ENCODE data around the gene PPIL3.

The PPIL3 gene

DNA sequence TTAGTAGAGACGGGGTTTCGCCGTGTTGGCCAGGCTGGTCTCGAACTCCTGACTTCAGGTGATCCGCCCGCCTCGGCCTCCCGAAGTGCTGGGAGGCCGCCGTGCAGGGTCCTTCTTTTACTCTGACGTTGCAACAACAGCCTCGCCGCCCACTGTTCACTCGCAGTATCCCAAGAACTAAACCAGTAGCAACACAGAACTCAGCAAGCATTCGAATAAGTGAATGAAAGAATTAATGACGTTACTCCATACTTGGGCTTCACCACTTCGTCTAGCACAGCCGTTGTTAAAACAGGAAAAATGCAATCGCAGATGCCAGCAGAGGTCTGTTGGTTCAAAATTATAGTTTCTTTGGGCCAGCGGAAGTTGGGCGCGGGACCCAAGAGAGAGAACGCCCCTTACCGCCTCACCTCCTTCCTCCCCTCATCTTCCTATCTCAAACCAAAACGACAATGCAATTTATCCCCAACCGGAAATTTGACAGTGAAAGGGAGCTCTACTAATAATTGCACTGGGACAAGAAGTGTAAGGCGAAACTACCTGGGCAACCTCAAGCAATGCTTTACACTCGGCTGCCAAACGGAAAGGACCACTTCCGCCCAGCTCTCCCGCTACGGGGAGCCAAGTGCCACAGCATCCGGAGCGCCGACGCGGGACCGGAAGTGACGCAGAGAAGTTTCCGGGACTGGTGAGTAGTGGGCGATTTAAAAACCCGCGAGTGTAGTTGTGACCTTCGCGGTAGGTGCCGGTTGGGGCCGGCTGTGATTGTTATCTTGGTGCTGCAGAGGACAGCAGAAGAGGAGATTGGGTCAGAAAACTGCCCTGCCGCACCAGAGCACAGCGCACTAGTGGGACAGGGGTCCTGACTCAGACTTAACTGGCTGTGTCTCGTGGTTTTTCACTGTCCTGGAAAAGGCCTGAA is at the start of gene PPIL3, which contains the start of gene NIF3L1:
Gene PPIL3, minus strand, starts transcription at position 374 of the 922 bp plus-strand sequence. CDS start 1,462 bp downstream, outside the sequence.
Gene NIF3L1, plus strand, starts transcription at position 668 of the 922 bp plus-strand sequence. CDS start 2,573 bp downstream, outside the sequence.
- TF ChIP-seq, protein P1, sequence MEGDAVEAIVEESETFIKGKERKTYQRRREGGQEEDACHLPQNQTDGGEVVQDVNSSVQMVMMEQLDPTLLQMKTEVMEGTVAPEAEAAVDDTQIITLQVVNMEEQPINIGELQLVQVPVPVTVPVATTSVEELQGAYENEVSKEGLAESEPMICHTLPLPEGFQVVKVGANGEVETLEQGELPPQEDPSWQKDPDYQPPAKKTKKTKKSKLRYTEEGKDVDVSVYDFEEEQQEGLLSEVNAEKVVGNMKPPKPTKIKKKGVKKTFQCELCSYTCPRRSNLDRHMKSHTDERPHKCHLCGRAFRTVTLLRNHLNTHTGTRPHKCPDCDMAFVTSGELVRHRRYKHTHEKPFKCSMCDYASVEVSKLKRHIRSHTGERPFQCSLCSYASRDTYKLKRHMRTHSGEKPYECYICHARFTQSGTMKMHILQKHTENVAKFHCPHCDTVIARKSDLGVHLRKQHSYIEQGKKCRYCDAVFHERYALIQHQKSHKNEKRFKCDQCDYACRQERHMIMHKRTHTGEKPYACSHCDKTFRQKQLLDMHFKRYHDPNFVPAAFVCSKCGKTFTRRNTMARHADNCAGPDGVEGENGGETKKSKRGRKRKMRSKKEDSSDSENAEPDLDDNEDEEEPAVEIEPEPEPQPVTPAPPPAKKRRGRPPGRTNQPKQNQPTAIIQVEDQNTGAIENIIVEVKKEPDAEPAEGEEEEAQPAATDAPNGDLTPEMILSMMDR (IDR thresholded peaks at IDR 0.05; ENCODE audit: control insufficient read depth, extremely low read depth, insufficient read depth): no peak

DNA sequence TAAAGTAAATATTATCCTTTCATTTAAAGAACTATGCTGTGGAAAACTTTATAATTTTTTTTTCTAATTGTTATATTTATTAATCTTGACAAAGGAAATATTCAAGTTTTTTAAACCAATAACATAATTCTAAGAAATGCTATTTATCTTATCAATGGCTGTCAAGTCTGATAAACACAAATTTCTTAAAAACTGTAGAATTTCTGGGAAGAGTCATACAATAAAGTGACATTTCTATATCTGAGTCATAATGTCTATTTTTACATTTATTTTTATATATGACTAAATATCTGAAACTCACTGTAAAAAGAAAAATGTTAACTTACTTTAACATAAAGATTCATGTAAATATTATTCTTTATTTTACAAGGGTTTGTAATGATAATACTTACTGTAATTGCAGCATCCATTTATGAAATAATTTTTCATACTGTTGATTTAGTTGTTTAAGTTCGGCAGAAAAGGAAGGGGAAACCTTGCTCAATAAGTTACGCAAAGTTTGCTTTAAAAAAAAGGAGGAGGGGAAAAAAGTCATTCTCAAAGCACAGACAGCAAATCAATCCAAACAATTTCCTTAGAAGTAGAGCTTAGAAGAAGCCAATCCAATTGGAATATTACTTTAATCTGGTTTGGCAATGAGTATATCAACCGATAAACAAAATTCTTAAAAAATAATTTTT is 42.2 kb upstream of the PPIL3 start:
- DNase-seq (ENCODE audit: low read depth): no peak
- no peak overlapping the region for H3K4me3 ChIP-seq (ENCODE audit: low read depth, low read length)
- TF ChIP-seq, protein P1 (IDR thresholded peaks at IDR 0.05; ENCODE audit: control insufficient read depth, extremely low read depth, insufficient read depth): no peak

More for the DNA sequence above, at the start of gene PPIL3, which contains the start of gene NIF3L1:
- peak; percentile 96 for DNase-seq (ENCODE audit: low read depth)
- peak within 1 kb of the TSS; percentile 74 for H3K4me3 ChIP-seq (ENCODE audit: low read depth, low read length)

GRCh38 chr2:200929334-200930249 is 40.7 kb upstream of the PPIL3 start:
- DNase-seq (ENCODE audit: low read depth): no peak
- TF ChIP-seq, protein P1 (IDR thresholded peaks at IDR 0.05; ENCODE audit: control insufficient read depth, extremely low read depth, insufficient read depth): no peak
- H3K4me3 ChIP-seq (ENCODE audit: low read depth, low read length): no peak overlapping the region

DNA sequence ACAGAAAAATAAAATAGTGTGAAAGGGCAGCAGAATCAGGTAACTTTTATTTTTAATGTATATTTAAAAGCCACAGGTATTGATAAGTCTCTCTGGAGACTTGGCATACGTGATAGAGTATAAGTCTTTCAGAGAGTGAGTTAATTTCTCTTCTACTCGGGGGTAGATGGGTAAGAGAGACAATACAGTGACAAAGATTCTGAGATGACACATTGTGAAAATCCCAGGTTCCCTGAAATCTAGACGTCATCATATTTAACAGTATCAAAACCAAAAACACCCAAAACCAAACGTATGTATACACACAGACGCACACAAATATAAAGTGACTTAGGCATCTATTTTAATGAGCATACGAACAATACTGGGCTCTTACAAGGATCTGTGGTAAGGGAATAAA is 33.6 kb upstream of the PPIL3 start:
- H3K4me3 ChIP-seq (ENCODE audit: low read depth, low read length): no peak overlapping the region
- TF ChIP-seq, protein P1 (IDR thresholded peaks at IDR 0.05; ENCODE audit: control insufficient read depth, extremely low read depth, insufficient read depth): no peak
- DNase-seq (ENCODE audit: low read depth): no peak

GRCh38 chr2:200913654-200914053 is 24.8 kb upstream of the PPIL3 start:
- no peak overlapping the region for H3K4me3 ChIP-seq (ENCODE audit: low read depth, low read length)
- no peak for DNase-seq (ENCODE audit: low read depth)
- TF ChIP-seq, protein P1 (IDR thresholded peaks at IDR 0.05; ENCODE audit: control insufficient read depth, extremely low read depth, insufficient read depth): no peak

- TF ChIP-seq, protein P1 (IDR thresholded peaks at IDR 0.05; ENCODE audit: control insufficient read depth, extremely low read depth, insufficient read depth): no peak
- no peak overlapping the region for H3K4me3 ChIP-seq (ENCODE audit: low read depth, low read length)
- no peak for DNase-seq (ENCODE audit: low read depth)
These were observed 21.1 kb upstream of the PPIL3 start for GRCh38 chr2:200909958-200910357.

Data from LNCaP clone FGC (cell line).